Stimulated activated CD8-positive, alpha-beta memory T cell treated with anti-CD3 and anti-CD28 coated beads, Interleukin-4, amount 100 ng/mL, for 48 hours (primary cell): ENCODE results near the gene CLMN.

ENCODE experiments used
- DNase-seq: peaks from one replicate; pipeline ENCODE4 v3.0.0-alpha.2; 2020

The CLMN gene

DNA sequence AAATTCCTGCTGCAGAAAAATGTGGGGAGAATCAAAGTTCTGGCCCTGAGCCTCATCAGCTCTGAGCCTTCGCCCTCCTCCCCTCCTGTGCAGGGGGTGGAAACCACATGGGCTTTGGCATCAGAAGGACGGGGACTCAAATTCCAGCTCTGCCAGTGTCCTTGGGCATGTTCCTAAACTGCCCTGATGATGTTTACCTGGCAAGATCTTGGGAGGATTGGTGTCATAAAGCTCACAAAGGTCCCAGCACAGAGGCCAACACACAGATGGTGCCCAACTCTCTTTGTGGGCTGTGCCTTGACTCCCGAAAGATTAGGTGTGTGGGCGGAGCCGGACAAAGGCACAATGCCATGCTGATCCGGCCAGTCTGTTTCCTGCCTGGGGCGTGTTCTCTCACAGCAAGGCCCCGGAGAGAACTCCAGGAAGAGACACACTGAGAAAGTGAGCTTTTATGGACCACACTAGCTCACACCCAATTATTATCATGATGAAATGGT, 20.5 kb upstream of the CLMN start:
- DNase-seq = no peak

DNA sequence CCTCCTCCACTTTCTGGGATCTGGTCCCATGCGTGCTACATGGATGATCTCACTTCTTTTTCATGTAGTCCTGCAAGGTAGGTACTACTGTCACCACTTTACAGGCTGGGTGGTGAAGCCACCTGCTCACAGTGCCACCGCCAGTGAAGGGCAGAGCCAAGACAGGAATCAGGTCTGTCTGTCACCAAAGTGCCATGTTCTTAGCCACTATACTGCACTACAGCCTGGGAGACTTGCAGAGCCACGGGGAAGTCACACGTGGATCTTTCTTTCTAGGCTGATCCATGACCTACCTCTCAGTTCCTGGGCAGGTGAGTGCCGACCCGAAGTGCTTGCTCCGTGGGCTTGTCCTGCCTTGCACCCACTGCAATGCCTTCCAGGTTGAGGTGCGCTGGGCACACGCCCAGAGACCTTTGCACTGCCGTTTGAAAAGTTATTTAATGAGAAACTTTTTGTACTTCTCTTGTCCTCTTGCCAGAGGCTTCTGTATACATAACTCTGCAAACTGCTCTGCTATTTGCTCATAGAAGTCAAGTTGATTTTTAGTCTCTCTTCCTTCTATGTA, 19.7 kb upstream of the CLMN start:
- no peak for DNase-seq

DNA sequence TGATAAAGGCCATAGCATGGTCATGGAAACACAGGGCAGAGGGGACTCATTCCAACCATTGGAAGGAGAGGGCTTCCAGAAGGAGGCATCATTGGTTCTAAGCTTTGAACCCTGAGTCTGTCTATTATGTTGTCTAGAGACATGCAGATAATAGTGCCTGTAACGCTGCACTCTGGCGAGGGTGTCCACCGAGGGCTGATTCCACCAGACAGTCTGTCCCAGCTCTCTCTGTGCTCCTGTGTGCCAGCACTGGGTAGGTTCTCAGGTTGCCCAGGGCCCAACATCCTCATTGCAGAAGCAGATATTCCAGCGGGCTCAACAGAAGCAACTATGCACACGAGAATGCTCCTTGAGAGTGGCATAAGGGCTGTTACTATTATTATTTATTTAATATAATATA, 18.7 kb upstream of the CLMN start:
- no peak for DNase-seq

DNA sequence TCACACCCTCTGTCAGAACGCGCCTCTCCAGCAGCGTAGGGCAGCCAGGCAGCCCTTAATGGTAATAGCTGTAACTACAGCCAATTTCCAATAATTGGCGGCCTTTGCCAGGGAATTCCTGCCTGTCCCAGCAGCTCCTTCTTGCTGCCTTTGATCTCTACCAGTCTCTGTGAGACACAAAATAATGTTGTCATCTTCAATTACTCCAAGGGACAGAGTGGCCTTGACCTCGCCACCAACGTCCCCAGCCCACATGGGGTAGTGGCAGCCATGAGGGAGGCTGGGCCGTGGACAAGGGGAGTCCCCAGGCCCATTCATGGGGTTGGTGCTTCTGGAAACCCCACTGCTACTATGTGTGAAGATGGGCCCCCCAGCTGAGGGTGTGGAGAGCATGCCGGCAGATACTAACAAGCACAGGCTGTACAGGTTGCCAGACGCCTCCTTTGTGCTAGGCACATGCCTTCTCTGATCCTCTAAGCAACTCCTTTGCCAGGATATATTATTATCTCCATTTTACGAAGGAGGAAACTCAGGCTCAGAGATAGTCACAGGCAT, 17.4 kb upstream of the CLMN start:
- no peak for DNase-seq

DNA sequence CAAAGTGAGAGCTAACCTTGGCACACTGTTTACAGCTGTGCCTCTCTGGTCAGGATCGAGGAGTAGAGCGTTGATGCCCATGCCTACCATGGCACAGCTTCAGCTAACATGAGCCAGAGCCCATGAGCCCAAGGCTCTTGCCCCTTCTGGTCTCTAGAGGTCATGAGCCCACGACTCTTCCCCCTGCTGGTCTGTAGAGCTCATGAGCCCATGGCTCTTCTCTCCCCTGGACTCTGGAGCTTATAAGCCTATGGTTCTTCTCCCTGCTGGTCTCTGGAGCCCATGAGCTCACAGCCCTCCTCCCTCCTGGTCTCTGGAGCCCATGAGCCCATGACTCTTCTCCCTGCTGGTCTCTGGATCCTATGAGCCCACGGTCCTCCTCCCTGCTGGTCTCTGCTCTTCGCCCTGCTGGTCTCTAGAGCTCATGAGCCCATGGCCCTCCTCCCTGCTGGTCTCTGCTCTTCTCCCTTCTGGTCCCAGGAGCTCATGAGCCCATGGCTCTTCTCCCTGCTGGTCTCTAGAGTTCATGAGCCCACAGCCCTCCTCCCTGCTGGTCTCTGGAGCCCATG, 16.6 kb upstream of the CLMN start:
- no peak for DNase-seq

DNA sequence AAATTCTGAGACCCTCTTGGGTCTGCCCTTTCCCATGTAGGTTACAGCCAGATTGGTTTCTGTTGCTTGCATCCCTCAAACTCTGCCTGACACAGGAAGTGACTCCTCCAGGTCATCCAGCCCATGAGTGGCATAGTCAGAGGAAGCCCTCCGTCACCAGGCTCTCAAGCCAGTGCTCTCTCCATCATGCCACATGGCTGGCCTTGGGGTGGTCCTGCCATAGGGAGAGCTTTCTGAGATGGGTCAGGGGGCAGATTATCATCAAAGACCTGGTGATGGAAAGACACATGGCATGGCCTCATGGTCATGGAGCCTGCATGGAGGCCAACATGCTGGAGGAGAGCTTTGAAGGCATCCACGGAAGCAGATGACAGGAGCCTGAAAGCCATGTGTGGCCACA, 15.4 kb upstream of the CLMN start:
- DNase-seq = no peak

DNA sequence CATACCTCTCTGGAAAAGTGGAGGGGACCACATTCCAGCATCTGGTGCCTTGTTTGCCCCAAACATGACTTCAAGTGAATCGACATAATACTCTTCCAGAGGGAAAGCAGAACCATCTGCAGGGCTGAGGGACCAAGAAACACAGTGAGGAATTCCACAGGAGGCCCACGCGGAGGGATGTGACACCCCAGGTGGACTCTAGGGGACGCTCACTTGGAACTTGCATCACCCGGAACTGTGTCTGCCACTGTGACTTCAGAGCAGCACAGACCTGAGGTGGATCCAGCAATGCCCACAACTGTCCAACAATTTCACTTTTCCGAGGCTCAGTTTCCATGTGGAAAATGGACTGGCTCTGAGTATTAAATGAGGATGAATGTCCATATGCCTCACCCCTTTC, 14.3 kb upstream of the CLMN start:
- no peak for DNase-seq

DNA sequence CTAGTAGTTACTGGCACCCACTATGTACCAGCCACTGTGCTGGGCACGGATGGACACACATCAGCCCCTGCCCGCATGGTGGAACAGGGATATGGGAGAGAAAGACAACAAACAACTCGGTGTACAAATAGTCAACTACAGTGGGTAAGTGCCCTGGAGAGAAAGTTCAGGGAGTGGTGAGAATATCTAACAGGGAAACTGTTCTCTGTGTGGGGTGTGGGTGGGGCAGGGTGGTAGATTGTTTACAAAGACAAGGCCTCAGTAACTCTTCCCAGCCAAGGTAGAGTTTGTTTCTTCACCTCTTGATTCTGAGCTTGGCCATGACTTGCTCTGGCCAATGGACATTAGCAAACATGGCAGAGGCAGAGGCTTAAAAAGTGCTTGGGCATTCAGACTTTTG, 12.9 kb upstream of the CLMN start:
- no peak for DNase-seq

DNA sequence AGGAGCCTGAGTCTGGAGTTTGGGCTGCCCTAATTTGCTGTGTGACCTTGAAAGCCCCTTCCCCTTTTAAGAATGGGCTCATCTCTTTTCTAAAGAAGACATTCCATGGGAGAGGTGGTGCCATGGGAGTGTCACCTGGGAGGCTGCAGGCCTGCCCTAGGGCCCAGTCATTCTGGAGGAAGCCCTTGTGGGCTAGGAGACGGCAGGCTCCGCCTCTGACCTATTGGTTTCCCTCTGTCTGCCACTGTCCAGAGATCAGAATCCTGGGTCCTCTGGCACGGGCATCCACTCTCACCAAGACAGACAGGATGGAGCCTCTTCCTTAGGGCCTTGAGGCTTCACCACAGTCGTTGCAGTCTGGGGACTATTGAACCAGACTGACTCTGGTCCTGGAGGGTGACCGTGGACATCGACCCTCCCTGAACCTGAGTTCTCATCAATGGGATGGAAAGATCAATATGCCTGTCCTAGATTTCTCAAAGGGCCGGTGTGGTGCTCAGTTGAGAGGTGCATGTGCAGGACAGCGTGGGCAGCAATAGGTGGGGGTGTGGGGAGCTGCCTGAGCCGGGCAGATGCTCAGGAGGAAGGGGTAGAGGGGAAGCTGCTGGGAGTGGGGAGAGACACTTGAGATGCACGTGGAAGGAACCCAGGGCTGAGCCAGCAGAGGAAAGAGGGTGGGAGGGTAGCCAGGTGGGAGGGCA, 12.2 kb upstream of the CLMN start:
- no peak for DNase-seq

DNA sequence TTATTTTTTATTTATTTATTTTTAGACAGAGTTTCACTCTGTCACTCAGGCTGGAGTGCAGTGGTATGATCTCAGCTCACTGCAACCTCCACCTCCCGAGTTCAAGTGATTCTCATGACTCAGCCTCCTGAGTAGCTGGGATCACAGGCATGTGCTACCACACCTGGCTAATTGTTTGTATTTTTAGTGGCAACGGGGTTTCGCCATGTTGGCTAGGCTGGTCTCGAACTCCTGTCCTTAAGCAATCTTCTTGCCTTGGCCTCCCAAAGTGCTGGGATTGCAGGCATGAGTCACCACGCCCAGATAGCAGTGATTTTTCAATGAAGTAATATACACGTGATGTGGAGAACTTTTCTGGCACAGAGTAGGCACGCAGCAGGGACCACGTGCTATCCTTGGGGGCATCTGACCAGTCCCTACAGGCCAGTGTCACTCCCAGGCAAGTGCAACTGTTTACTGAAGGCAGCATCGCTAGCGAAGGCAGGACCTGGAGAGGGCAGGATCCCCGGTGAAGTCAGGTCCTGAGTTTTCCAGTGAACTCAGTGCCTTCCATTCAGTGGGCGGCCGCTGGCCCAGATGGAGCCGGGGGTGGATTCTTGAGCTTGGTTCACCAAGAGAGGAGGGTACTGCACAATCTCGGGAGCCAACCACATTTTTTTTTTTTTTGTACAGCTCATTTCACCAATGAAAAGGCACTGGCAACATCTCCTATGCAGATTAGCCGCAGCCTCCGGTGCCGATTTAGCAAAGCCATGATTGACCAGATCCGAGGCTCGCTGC, 11.1 kb upstream of the CLMN start:
- no peak for DNase-seq

DNA sequence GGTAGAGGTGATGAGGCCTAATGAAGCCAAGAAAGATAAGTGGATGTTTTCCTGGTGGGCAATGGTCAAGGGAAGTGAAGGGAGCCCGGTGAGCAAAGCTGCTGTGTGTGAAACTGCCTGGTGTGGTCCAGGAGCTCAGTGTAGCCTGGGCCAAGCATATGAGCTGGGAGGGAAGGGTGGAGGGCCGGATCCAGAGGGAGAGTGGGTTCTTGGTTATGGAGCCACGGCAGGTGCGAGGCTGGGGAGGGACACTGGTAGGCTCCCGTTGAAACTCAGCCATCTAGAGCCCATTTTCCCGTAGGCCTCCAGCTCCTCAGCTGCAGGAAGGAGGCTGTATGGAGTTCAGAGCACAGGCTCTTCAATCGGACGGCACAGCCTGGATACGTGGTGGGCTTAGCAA, 10.2 kb upstream of the CLMN start:
- DNase-seq = no peak

DNA sequence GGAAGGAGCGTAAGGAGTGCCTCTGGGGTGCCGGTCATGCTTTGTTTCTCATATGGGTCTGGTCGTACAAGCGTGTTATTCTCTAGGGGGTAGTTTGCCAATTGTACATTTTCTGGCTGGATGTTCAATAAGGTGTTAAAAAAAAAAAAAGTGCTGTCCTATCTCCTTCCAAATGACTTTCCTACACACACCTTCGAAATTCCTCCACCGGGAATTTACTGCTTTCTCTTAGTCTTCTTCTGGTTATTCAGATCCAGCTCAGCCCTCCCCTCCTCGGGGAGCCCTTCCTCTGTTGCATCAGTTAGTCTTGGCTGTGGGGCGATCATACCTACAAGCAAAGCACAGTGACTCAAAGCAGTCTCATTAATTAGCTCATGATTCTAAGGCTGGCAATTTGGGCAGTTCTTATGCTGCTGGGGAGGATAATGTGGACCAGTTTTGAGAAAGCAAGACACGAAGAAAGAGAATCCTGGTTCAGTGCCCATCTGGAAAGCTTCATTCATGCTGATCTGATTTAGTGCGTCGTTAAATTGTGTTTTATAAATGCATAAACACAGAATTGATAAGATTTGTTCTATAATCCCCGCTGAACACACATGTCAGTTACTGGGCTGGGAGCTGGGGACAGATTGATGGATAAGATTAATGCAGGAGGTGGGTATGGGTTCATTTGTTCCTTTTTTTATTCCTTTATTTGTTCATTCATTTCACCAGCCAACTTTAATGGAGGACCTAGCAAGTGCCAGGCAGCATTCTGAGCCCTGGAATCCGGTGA, 9.2 kb upstream of the CLMN start:
- no peak for DNase-seq

DNA sequence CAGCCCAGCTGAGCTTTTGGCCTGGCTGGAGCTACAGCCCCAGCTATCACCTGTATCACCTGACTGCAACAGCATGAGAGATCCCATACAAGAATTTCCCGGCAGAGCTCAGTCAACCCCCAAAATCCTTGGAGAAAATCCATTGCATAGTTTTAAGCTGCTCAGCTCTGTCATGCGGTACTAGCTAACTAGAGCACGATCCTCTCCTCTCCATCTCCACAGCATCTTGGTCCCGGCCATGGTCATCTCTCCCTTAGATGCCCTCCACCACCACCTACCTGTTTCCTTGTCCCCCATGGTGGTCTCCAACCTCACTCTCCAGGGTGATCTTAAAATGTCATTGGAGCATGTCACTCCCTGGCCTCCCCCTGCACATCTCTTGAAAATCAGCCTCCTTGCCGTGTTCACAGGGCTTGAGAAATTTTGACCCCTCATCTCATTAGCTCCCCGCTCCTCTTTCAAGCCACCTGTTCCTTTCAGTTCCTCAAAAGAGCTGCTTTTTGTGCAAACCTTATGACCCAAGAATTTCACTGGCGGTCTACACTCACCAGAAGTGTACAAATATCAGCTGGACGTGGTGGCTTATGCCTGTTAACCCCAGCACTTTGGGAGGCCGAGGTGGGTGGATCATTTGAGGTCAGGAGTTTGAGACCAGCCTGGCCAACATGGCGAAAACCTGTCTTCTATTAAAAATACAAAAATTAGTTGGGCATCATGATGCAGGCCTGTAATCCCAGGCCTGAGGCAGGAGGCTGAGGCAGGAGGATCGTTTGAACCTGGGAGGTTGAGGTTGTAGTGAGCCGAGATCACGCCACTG, 8.1 kb upstream of the CLMN start:
- no peak for DNase-seq

DNA sequence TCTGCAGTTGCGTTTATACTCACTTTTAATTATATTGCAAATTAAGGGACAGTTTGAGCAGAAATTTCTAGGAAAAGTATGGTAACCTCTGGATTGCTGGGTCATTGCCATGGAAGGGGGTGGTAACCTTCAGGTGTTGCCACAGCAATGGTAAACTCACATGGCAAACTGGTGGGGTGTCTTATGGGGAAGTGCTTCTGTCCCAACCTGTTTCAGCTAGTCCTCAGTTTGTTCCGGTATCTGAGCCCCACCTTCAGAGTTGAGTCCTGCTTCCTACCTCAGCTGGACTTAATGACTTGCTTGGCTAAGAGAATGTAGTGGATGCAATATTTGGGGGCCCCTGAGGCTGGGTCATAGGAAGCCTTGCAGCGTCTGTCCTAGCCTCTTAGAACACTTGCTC, 7.3 kb upstream of the CLMN start:
- DNase-seq = no peak

DNA sequence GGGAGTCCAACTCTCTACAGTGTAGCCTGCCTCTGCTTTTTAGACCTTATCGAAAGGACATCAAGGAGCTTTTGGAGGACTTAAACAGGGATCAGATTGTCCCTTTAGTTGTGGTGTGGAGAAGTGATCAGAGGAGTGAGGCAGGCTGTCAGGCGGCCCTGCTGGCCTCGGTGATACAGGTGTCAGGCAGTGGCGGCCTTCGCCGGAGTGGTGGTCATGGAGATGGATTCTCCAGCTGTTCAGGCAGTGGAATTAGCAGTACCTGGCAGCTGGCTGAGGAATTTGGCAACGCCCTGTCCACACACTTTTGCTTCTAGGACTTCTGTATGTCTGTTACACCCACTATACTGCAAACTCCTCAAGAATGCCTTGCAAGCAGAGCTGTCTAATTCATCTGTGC, 4.2 kb upstream of the CLMN start:
- no peak for DNase-seq

DNA sequence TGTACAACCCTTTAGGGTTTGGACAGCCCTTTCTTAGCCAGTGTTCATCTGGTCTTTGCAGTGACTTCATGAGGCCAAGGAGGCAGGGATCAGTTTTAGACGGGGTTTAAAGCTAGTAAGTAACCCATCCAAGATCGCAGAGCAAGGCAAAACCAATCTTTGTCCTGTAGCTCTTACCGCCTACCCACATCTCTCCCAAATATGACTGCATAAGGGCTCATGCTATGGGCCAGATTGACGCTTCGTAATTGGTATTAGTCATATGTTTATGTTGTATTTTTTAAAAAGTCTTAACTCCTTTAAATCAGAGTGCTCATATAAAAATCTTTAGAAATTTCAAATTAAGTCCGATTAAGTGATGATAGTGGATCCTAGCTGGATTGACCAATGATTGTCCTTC, 3.7 kb upstream of the CLMN start:
- DNase-seq = no peak

DNA sequence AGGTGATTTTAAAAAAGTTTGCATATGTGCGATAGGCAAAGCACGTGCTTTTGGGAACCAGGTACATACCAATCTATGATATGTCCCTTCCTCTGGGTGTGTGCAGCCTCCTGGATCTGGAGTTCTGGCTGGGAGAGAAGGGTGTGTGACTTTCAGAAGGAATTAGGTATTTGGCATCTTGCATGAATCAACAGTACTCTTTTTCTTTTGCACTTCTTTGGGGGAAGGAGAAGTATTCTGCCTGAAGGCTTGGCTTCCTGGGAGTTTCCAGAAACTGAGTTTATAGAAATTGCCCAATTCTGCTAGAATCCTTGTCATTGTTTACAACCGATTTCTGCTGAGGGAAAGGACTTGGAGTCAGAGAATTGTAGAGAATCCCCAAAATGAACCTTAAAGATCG, 2.9 kb upstream of the CLMN start:
- DNase-seq = no peak

DNA sequence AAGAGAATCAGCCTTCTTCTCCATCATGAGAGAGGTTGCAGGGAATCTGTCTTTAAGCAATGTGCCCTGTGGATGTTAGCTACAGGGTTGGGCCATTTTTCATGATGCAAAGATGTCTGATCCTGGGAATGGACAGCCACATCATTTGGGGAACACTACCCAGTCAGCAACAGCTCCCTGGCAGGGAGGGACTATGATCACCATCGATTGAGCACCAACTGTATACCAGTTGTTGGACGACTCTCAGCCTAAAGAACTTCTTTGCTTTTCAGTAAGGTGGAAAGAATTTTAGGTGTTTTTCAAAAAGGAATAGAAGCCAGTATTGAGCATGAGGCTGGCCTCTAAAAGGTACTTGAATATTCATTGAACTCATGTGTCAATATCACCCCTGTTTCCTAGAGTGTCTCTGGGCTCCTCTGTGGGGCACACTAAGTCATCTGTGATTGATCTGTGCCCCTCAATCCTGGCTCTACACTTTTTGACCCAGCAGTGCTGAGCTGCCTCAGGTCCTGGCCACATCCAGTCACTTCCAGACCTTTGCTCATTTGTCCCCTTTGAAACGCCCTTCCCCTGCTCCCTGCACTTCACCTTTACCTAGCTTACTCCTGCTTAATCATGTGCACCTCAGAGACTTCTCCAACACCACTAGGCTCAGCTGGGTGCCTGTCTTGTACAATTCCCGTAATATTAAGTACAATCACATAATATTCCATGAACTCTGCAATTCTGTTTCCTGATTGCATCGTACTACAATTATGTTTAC, 2.2 kb upstream of the CLMN start:
- DNase-seq = no peak

DNA sequence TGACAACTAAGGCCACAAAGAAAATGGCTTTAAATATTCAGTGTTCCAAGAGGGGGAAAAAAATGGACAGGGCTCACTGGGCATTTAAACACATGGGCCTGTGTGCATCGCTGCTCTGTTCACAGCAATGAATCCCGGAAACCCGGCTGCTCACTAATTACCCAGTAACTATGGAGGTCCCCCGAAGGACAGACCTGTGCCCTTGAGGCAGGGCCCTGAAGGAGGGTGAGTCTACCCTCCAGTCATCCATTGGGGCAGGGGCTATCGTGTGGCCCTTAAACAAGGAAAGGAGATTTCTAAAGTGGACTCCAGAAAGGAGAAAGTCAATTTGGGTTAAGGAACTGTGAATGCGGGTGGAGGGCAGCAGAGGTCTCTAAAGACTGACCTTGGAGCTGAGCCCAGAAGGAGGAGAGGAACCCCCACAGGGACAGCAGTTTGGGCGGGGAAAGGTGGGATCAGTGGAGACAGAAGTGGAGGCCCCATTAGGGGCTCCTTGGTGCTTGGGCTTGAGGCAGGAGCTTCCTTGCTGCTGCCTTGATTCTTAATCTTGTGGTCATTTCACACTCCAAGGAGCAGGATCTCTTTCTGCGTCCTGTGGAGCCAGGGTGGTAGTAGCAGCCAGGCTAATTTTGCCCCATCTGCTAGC, 1.4 kb upstream of the CLMN start:
- DNase-seq = no peak

DNA sequence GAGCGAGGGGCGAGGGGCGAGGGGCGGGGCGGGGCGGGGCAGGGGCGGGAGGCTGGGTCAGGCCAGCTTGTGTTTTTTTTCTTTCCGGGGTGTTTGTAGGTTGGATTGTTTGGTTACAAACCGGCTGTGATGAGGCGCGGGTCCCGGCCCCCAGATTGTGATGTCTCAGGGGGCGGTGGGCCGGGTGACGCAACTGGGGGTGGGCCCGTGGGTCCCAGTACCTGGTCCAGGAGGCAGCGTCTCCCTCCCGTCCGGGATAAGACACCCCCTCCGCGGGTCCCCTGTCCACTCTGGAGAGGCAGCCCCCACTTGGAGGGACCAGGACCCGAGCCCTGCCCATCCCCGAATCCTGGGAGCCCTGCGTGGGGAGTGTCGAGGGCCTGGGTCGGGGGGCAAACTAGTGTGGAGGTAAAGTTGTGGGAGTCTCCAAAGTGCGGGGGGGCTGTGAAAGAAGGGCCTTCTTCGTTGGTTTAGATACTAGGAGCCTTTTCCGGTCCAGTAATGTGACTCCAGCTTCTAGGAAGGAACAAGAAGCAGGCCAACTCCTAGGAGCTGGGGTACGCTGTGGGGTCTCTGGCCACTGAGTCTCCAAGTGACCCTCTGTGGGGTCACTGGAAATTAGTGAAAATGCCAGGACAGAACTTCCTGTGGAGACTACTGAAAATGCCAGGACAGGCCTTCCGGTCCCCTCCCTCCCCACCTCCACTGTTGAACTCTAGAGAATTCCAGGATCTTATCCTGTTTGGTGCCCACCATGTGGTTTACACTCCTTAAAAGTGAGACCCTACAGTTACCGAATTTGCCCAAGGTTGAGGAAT, 579 bp upstream of the CLMN start:
- no peak for DNase-seq
